NCI-H526 treated with DMSO at 0.1 percent for 48 hours (cell line): ENCODE measurements around the gene ACR.

ENCODE experiments used
- DNase-seq: peaks from one replicate; lab custom pipeline; 2025; lab: John Stamatoyannopoulos, UW

Gene ACR

DNA sequence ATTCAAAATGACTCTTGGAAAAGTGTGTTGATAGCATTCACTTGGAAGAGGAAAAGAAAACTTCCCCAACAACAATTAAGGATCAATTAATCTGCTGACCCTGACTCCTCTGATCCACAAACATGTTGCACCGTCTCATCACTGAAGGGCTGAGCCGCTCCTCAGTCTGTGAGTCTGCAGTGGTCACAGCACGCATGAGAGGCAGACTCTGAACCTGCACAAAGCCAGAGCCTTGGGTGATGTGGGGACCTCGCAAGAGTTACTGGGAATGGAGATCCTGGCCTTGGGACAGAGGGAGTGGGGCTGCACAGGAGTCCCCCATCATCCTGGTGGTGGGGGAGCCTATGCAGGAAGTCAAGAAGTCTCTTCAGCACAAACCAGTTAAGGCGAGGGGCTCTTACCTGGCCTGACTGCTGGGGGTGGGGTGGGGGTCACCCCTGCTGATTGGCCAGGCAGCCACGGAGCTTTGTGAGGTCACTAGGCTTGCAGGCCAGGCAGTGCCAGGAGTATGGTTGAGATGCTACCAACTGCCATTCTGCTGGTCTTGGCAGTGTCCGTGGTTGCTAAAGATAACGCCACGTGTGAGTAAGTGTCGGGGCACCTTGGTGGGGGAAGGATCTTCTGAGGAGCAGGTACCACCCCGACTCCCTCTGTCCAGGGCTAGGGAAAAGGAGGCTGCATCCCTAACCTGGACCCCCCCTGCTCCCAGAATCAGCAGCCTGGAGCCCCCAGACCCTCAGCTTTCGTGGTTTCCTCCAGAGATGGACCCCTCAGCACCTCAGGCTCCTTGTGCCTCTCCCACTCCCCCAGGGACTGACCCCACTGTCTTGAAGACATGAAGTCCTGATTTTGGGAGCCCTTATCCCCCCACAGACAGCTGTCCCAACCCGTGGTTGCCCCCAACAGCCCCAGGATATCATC lies at the start of gene ACR:
ACR (plus strand) TSS at position 477 of the 921 bp plus-strand sequence; CDS start at position 509, 32 bp downstream.
- no peak for DNase-seq

- DNase-seq, result no peak
Observed at GRCh38 chr22:50688448-50688847, 49.6 kb upstream of the ACR start.

- no peak for DNase-seq
Observed at GRCh38 chr22:50691521-50691920, 46.5 kb upstream of the ACR start.

DNA sequence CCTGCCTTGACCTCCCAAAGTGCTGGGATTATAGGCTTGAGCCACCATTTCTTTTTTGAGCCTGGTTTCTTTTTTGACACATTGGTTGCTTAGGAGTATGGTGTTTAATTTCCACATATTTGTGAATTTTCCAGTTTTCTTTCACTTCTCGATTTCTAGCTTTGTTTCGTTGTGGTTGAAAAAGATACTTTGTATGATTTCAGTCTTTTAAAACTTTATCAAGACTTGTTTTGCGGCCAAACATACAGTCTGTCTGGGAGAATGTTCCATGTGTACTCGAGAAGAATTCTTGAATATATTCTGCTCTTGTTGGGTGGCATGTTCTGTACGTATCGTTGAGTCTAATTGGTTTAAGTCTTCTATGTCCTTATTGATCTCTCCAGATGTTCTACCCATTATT lies 44.5 kb upstream of the ACR start:
- DNase-seq, result no peak

GRCh38 chr22:50694099-50694605 lies 43.9 kb upstream of the ACR start:
- DNase-seq, result no peak

DNA sequence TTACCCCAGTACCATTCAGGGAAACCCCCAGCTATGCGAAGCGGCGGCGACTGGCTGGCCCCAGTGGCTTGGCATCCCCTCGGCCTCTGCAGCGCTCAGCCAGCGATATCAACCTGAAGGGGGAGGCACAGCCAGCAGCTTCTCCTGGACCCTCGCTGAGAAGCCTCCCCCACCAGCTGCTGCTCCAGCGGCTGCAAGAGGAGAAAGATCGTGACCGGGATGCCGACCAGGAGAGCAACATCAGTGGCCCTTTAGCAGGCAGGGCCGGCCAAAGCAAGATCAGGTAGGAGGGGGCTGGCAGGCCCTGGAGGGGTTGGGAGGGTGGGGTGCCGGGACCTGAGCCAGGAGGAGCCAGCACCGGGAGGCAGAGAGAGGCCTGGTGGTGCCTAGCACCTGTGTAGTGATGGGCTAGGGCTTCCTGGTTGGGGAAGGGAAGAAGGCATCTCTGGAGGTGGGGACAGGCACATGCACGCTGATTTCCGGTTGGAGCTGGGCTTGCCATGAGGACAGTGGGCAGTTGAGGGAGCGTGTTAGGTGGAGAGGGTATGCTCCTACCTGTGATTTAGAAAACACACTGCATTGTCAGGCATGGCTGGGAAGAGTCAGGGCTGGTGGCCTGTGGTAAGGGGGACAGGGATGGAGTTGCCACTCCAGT lies 43.1 kb upstream of the ACR start:
- DNase-seq, result no peak

- DNase-seq, result no peak
Observed at GRCh38 chr22:50695421-50696250, 42.4 kb upstream of the ACR start.

DNA sequence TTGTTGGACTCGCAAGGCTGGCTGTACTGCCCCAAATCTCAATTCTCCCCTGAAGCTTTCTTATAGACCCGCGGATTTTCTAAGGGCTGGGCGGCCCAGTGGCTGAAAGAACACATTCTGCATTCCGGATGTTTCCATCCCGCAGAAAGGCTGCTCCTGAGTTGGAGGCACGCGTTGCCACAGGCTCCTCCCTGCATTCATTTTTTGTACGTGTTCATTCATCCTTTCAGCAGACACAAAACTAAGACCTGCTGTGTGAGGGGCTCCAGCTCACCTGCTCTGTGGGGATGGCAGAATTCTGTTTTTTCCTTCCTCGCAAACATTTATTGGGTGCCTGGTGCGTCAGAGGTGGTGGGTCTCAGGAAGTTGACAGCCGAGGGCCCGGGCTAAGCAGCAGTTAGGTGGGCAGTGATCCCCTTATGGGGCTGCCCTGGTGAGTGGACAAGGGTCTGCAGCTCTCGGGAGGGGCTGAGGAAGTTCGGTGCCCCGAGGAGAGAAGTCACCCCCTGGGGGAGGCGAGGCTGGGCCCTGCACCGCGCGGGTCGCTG lies 41.7 kb upstream of the ACR start:
- DNase-seq, result no peak

GRCh38 chr22:50696799-50697561 lies 41.0 kb upstream of the ACR start:
- no peak for DNase-seq

DNA sequence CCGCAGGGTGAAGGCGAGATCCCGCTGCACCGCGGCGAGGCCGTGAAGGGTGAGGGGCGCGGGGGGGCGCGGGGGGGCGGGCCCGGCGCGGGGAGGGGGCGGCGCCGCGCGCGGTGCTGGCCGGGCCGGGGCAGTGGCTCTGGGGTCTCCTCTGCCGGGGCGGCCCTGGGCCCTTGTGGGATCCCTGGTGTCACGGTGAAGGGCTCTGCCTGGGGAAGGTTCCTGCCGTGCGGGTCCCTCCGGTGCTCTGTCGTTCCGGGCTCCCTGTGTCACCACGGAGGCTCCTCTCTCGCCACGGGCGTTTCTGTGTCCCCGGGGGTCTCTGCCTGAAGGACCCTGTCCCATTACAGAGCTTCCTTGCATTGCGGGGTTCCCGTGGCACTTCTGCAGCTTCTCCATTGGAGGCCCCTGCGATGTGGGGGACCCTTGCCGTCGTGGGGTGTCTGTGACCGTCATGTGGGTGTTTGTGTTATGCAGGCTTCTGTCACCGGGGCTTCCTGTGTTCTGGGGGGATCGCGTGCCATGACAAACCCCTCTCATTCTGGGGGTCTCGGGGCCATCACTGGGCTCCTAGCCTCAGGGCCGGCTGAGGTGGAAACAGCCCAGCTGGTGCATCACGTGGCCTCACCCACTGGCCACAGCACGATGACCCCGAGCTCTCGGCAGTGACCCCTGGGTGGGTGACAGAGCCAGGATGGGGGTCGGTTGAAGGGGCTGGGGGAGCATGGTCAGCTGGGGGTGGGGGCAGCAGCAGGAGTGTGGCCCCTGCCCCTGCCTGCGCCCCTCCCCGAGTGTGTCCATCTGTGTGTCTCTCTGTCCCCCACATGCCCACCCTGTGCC lies 40.1 kb upstream of the ACR start:
- no peak for DNase-seq

DNA sequence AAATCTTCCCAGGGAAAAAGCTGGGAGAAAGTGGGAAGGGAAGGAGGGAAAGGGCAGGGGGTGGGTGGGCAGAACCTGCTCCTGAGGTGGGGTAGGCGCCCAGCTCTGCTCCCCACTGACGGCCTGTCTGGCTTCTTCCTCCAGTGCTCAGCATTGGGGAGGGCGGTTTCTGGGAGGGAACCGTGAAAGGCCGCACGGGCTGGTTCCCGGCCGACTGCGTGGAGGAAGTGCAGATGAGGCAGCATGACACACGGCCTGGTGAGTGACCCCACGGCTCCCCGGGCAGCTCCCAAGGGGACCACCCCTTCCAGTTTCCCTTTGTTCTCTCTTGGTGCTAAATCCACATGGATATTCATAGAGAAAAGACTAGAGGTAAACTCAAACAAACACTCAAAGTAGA lies 39.5 kb upstream of the ACR start:
- no peak for DNase-seq

GRCh38 chr22:50699001-50699755 lies 38.8 kb upstream of the ACR start:
- no peak for DNase-seq

DNA sequence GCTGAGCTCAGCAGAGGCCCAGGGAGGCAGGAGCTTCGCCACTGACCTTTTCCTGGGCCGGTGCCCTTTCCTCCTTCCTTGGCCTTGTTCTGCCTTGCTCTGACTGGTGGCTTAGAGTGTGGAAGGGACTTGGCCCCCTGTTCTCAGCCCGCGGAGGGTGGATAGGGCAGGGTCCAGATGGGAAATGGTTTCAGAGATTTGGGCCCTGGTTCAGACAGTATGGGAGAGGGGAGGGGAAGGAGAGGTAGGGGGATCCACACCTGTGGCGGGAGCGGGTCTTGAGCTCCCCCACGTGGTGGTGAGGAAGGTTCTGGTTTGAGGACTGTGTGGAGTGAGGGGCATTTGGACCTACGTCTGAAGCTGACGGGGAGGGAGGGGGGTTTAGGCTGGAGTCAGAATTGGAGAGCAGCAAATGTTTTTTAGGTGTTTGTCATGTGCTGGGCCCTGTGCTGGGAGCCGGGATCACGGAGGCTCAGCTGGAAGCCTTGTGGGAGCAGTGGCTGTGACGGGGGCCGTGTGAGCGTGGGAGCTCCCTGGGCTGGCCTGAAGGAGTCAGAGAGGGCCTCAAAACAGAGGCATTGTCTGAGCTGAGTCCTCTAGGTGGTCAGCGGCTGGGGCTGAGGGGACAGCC lies 38.1 kb upstream of the ACR start:
- no peak for DNase-seq

DNA sequence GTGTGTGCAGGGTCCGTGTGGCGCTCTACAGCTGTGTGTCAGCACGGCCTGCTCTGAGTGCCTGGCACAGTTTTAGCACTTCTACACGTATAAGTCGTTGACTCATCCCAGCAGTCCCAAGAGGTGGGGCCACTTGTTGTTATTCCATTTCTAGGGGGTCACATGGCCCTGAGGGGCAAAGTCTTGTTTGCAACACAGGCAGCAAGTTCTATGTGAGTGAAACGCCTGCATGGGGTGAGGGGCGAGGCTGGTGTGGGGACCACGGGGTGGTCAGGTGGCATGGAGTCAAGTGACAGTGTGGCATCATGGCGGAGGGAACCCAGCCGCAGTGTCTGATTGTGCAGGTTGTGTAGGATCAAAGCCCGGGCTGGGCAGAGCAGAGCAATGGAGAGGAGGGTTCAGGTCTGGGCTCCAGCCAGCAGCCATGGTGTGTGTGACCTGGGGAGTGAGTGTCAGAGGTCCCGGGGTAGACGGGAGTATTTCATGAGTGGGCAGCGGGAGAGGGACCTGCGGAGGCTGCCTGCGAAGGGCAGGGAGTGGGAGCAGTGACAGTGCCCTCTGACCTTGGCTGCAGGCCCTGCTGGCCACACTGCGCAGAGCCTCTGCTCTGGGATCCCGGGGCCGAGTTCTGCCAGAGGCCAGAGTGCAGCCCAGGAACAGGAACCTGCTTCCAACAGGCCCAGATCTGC lies 37.5 kb upstream of the ACR start:
- no peak for DNase-seq

GRCh38 chr22:50701076-50701419 lies 37.0 kb upstream of the ACR start:
- DNase-seq, result no peak

DNA sequence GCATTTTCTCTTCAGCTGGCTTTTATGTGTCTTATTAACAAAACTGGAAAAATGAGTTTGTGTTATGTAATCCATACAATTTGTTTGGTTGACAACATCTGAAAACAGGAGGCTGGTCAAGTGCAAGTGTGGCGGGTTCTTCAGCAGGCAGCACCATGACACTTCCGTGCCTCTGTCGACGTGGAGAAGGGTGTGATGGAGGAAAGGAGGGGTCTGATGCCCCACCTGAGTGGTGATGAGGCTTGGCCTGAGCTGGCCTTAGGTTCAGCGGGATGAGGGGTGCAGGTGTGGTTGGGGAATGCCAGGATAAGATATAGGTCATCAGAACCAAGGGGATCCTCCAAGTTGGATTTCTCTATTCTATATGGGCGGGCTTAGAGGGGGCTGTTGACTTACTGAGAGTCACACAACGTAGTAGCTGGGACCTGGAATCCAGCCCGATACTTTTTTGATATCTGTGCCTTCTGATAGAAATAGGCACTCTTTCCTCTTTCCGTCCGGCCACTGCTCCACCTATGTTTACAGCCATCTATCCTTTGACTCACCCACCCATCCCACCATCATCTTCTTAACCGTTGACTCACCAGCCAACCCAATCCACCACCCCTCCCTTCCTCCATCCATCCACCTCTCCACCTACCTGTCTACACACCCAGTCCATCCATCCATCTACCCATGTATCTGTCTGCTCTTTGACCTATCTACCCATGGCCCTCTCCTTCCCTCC lies 36.4 kb upstream of the ACR start:
- no peak for DNase-seq

DNA sequence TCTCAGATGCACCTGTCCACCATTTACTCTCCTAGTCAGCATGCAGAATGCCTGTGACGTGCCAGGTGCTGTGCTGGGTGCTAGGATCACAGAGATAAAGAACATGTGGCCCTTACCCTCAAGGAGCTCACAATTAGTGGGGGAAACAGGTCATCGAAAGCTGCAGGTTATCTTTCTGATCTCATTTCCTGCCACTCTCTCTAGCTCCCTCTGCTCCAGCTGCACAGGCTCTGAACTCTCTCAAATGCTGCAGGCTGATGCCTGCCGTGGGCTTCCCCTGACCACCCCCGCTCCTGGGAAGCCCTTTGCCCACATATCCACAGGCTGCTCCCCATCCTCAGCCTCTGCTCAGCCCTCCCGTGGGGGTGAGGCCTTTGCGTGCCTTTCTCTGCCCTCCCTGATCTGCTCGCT lies 35.7 kb upstream of the ACR start:
- no peak for DNase-seq
